Regular cardiac myocyte (primary cell): ENCODE data around the gene PIGBOS1. TPM values are rescaled to one million over a fixed set of nuclear protein-coding genes. Genes with fewer than 3 reads are reported as not detected.

ENCODE experiments used
- total RNA-seq: library from RNA; depleted of rRNA; stranded (reverse); fragments of >200 nt; gene quantifications from 2 replicates; pipeline ENCODE4 v1.2.3, GENCODE V29; 2014

Gene PIGBOS1
- total RNA-seq, result 5.6 and 6.5 TPM in 2 replicates

GRCh38 chr15:55318588-55319494 lies at the start of gene PIGBOS1, which contains the start of gene PIGB:
Gene PIGBOS1, minus strand, starts transcription at chr15:55319123. Its CDS starts 1,331 bp downstream, at chr15:55317792.
Gene PIGB, plus strand, starts transcription at chr15:55319222. Its CDS starts 29 bp downstream, at chr15:55319251.

GRCh38 chr15:55289746-55290527 lies 29.0 kb downstream of the PIGBOS1 start, which contains the start of gene RAB27A:
Gene RAB27A, minus strand, starts transcription at chr15:55289813. Its CDS starts 54,879 bp downstream, at chr15:55234934.

Other genes with a start within 250 kb of the PIGBOS1 start
- gene RSL24D1, start 122.2 kb downstream of the PIGBOS1 start, total RNA-seq, result 64.4 and 94.7 TPM in 2 replicates
- gene RAB27A, start 29.3 kb downstream of the PIGBOS1 start, total RNA-seq, result 8.2 and 9.6 TPM in 2 replicates
- gene PIGB, start 99 bp upstream of the PIGBOS1 start, total RNA-seq, result 10.0 and 13.2 TPM in 2 replicates
- gene CCPG1, start 89.2 kb upstream of the PIGBOS1 start, total RNA-seq, result 57.7 and 172 TPM in 2 replicates
- 2.1 and 4.2 TPM in 2 replicates for gene PIERCE2, start 89.4 kb upstream of the PIGBOS1 start, total RNA-seq
- gene DNAAF4, start 189.1 kb upstream of the PIGBOS1 start, total RNA-seq, result 0.38 and 1.1 TPM in 2 replicates